HepG2 (cell line): ENCODE results near the gene ASCL2. TPM values are rescaled to one million over a fixed set of nuclear protein-coding genes. Genes with fewer than 3 reads are reported as not detected.
A peak's percentile ranks its signal among the peaks of the same experiment; 100 is the strongest.

Experiments
- ATAC-seq: fragments of 200-7000 bp; cut with Tn5 transposase; 3 replicates; pipeline ENCODE4 v1.9.1; 2020; ENCODE audit warnings: mild to moderate bottlenecking, moderate library complexity
- BruUV-seq: library from RNA; stranded (reverse); fragments of 400-500 nt; replicated peaks from 2 replicates; lab custom pipeline; 2021; lab: Mats Ljungman, UMichigan
- CTCF ChIA-PET: fragments of 300-600 bp; formaldehyde crosslinking; extraction: SDS; loops from one replicate; lab custom pipeline; 2021; ENCODE audit warnings: low total read pairs, inconsistent platforms, low intra/inter-chr PET ratio; lab: Yijun Ruan, JAX
- POLR2A ChIA-PET: fragments of 350-600 bp; sonication (Branson Sonifier 250); formaldehyde crosslinking; loops from one replicate; lab custom pipeline; 2020; ENCODE audit warnings: antibody characterized with exemption, inconsistent platforms; lab: Yijun Ruan, JAX
- DNase-seq: peaks from one replicate; pipeline ENCODE4 v3.0.0-alpha.2; 2015; ENCODE audit warnings: low spot score
- FAIRE-seq: peaks from 3 replicates; lab custom pipeline; 2011; peaks lifted over from hg19 to GRCh38; lab: Jason Lieb, UNC
- H2AFZ ChIP-seq: one replicate; pipeline ENCODE4 v1.6.1; 2011; ENCODE audit warnings: low read length, inconsistent platforms
- H3K27ac ChIP-seq: fragments of 300-600 bp; 3 replicates; pipeline ENCODE4 v1.8.0; 2011; ENCODE audit warnings: mixed run types, mild to moderate bottlenecking, mixed read lengths, low read length, inconsistent platforms; ENCODE audit not compliant: insufficient read depth; ENCODE audit errors: extremely low read length
- H3K27me3 ChIP-seq, 2 experiments: fragments of 200-600 bp in 1 of 2; 2 replicates in 1 of 2; 3 replicates in 1 of 2; pipeline versions ENCODE4 v1.6.0 to v1.8.0; 2011; ENCODE audit warnings: low read length in 2 of 2, mild to moderate bottlenecking in 2 of 2, moderate library complexity in 2 of 2, inconsistent platforms in 1 of 2; ENCODE audit not compliant: insufficient read depth in 2 of 2, control insufficient read depth in 1 of 2
- H3K36me3 ChIP-seq, 2 experiments: fragments of 200-600 bp in 1 of 2; replicated peaks in 1 of 2; 2 replicates in 1 of 2; 3 replicates in 1 of 2; pipeline versions ENCODE4 v1.5.1 to v1.8.0; 2011; ENCODE audit warnings: low read length in 2 of 2, inconsistent platforms in 1 of 2; ENCODE audit not compliant: insufficient read depth in 2 of 2, control insufficient read depth in 1 of 2
- H3K4me1 ChIP-seq: 2 replicates; pipeline ENCODE4 v1.5.1; 2012; ENCODE audit warnings: low read length, inconsistent platforms; ENCODE audit not compliant: insufficient read depth
- H3K4me2 ChIP-seq: 2 replicates; pipeline ENCODE4 v1.6.0; 2011; ENCODE audit warnings: low read depth, low read length, inconsistent platforms
- H3K4me3 ChIP-seq, 3 experiments: fragments of 200-600 bp in 1 of 3; sonication (generic), shearing (Covaris generic) in 1 of 3; replicated peaks in 1 of 3; 2 replicates each; pipeline ENCODE4 v1.5.1; 2011 to 2016; ENCODE audit warnings: low read length in 3 of 3, inconsistent platforms in 2 of 3, low read depth in 2 of 3, mild to moderate bottlenecking in 2 of 3, control low read depth in 1 of 3, mixed read lengths in 1 of 3; ENCODE audit not compliant: insufficient read depth in 1 of 3
- H3K79me2 ChIP-seq: one replicate; pipeline ENCODE4 v1.6.1; 2011; ENCODE audit warnings: low read length, inconsistent platforms; ENCODE audit not compliant: insufficient read depth
- H3K9ac ChIP-seq: 2 replicates; pipeline ENCODE4 v1.6.0; 2011; ENCODE audit warnings: mild to moderate bottlenecking, low read depth, low read length, inconsistent platforms; ENCODE audit not compliant: insufficient read depth
- H3K9me3 ChIP-seq: 2 replicates; pipeline ENCODE4 v1.5.1; 2012; ENCODE audit warnings: mild to moderate bottlenecking, low read length
- H4K20me1 ChIP-seq: 2 replicates; pipeline ENCODE4 v1.6.0; 2011; ENCODE audit warnings: inconsistent platforms, mild to moderate bottlenecking, low read length, moderate library complexity; ENCODE audit not compliant: insufficient read depth
- ARNT ChIP-seq: fragments of 450-650 bp; IDR thresholded peaks from 2 replicates; pipeline ENCODE4 v1.6.1; 2017
- ATAD3A ChIP-seq: sonication (generic); formaldehyde crosslinking; IDR thresholded peaks from 2 replicates; pipeline ENCODE4 v1.4.0; 2020; ENCODE audit warnings: missing genetic modification reagents
- HES4 ChIP-seq: sonication (generic); formaldehyde crosslinking; IDR thresholded peaks from 2 replicates; pipeline ENCODE4 v1.9.0; 2021; ENCODE audit warnings: mild to moderate bottlenecking, missing genetic modification reagents, borderline replicate concordance
- HOXA3 ChIP-seq: sonication (generic); formaldehyde crosslinking; IDR thresholded peaks from 2 replicates; pipeline ENCODE4 v1.5.0; 2020; ENCODE audit warnings: missing genetic modification reagents
- KLF16 ChIP-seq, 2 experiments: sonication (generic) in 1 of 2; formaldehyde crosslinking in 1 of 2; IDR thresholded peaks; 2 replicates each; pipeline versions ENCODE4 v1.6.1 to v1.8.0; 2016 to 2023; ENCODE audit warnings: missing genetic modification reagents in 2 of 2, missing compliant biosample characterization in 1 of 2
- MBD4 ChIP-seq: IDR thresholded peaks from 2 replicates; pipeline ENCODE4 v1.6.1; 2012; ENCODE audit warnings: low read length, inconsistent platforms, borderline replicate concordance
- PTBP1 ChIP-seq: fragments of 200-400 bp; formaldehyde crosslinking; IDR thresholded peaks from 2 replicates; pipeline ENCODE4 v1.6.1; 2018; ENCODE audit warnings: low read length, low read depth; ENCODE audit not compliant: poor library complexity, severe bottlenecking
- RORA ChIP-seq: sonication (generic); formaldehyde crosslinking; IDR thresholded peaks from 2 replicates; pipeline ENCODE4 v1.5.0; 2020; ENCODE audit warnings: mild to moderate bottlenecking, missing genetic modification reagents, moderate library complexity
- ZNF337 ChIP-seq: sonication (generic); formaldehyde crosslinking; IDR thresholded peaks from 2 replicates; pipeline ENCODE4 v1.5.1; 2020; ENCODE audit warnings: missing genetic modification reagents, low read depth, mild to moderate bottlenecking, borderline replicate concordance
- ZNF558 ChIP-seq: sonication (generic); formaldehyde crosslinking; IDR thresholded peaks from 2 replicates; pipeline ENCODE4 v1.9.0; 2022; ENCODE audit warnings: mild to moderate bottlenecking, missing genetic modification reagents, borderline replicate concordance
- ZNF597 ChIP-seq: sonication (generic); formaldehyde crosslinking; IDR thresholded peaks from 2 replicates; pipeline ENCODE4 v1.5.0; 2020; ENCODE audit warnings: missing genetic modification reagents
- ZNF781 ChIP-seq: sonication (generic); formaldehyde crosslinking; IDR thresholded peaks from 2 replicates; pipeline ENCODE4 v1.5.1; 2020; ENCODE audit warnings: borderline replicate concordance, mild to moderate bottlenecking, missing genetic modification reagents; ENCODE audit errors: not compliant biosample characterization
- WGBS: methylation state at CpG from one replicate; pipeline ENCODE4 v1.1.6; 2017; ENCODE audit warnings: low lambda C conversion rate; 5-methylcytosine and 5-hydroxymethylcytosine counted together
- in situ Hi-C: cut with HindIII; loops from 2 replicates; pipeline ENCODE4 v1.10.0; 2017; ENCODE audit warnings: low pct_unique_long_range_greater_than_20kb; ENCODE audit not compliant: extremely low pct_ligation_motif_present
- intact Hi-C: fragments of 100-400 bp; cut with micrococcal nuclease; formaldehyde crosslinking; loops from one replicate; pipeline ENCODE4 v1.10.0; 2022; ENCODE audit not compliant: unreplicated experiment
- polyA plus RNA-seq, 8 experiments: library from polyadenylated mRNA; depleted of rRNA in 3 of 8; stranded (reverse) in 7 of 8; unstranded in 1 of 8; fragments of >200 nt; fragmentation: Illumina TruSeq in 4 of 8; extraction: Trizol in 4 of 8; gene quantifications; 2 replicates each; pipeline versions ENCODE4 v1.2.1 to v1.2.3, GENCODE V29; 2011 to 2016; ENCODE audit warnings: low read depth in 4 of 8, missing spikeins in 1 of 8, mixed read lengths in 1 of 8; ENCODE audit not compliant: insufficient read depth in 1 of 8
- total RNA-seq, 5 experiments: library from RNA; depleted of rRNA; stranded (reverse); fragments of >200 nt; fragmentation: Illumina TruSeq; extraction: Trizol; gene quantifications; 2 replicates each; pipeline ENCODE4 v1.2.3, GENCODE V29; 2016; ENCODE audit warnings: low read depth in 1 of 5

The ASCL2 gene
- total and polyA plus RNA-seq, 2 of the 13 experiments (the other 11 are each of a cell fraction or from before 2014, with no cell fraction given), result 0.07 TPM; not detected in 1

GRCh38 chr11:2269601-2270321 lies 627 bp downstream of the ASCL2 start:
- Histone ChIP-seq H3K9me3 (no peaks in the 10 kb centered on the region), H3K4me3 (peak overlapping the region in 2 of 3 experiments; percentile 61 to 73; a peak in 3 of 6 replicates), H3K4me2 (peak overlapping the region; percentile 86), H3K79me2 (no peaks in the 10 kb centered on the region), H3K27ac (no peak overlapping the region), H3K36me3 (no peaks in the 10 kb centered on the region), H4K20me1 (no peaks in the 10 kb centered on the region), H3K4me1 (peaks cover 10% of the 10 kb centered on the region; the same call in 1 of the 2 replicates), H3K27me3 (peaks cover 4 to 20% of the 10 kb centered on the region in 2 experiments; a peak in 4 of 5 replicates), H3K9ac (no peak overlapping the region), H2AFZ (no peak overlapping the region)
- in situ Hi-C loops, result no loop called here
- WGBS, result 82% methylated on average over 91 of the region's 104 CpGs
- ATAC-seq (no peak), DNase-seq (no peak), FAIRE-seq (no peak)
- ChIA-PET CTCF (no interaction called here), POLR2A (no interaction called here)
- intact Hi-C loops, result loop anchor here (10.0 kb wide), 1 partner anchor 55 kb away; no protein-coding TSS in a partner anchor
- 0 out of 2 replicates have a peak, but pooled peaks have one; percentile 2 for TF ChIP-seq HOXA3
- no peak for TF ChIP-seq ATAD3A (CRISPR knock-in tag)
- TF ChIP-seq HES4 (CRISPR knock-in tag), result 0 out of 2 replicates have a peak, but pooled peaks have one; percentile 5
- no peak for TF ChIP-seq RORA (CRISPR knock-in tag)
- BruUV-seq, result no TSS peak

- intact Hi-C loops, result loop anchor here (10.0 kb wide), 1 partner anchor 54 kb away; no protein-coding TSS in a partner anchor
- no peak overlapping the region for H3K27ac ChIP-seq
- ChIA-PET CTCF (no interaction called here), POLR2A (interaction anchor here (1.2 to 1.6 kb wide), 2 partner anchors 55 to 58 kb away, joined by 4 to 6 read pairs; no protein-coding TSS in a partner anchor)
- H3K4me3 ChIP-seq, result peak overlapping the region; percentile 61 to 73 (median 63)
- H3K9me3 ChIP-seq, result no peaks in the 10 kb centered on the region
- no TSS peak for BruUV-seq
- no peak for FAIRE-seq
- peak overlapping the region; percentile 39; the same call in 1 of the 2 replicates for H3K9ac ChIP-seq
- no peaks in the 10 kb centered on the region for H3K36me3 ChIP-seq
- ATAC-seq, result peak; percentile 69
- H3K4me1 ChIP-seq, result peaks cover 10% of the 10 kb centered on the region; the same call in 1 of the 2 replicates
- in situ Hi-C loops, result no loop called here
- H3K27me3 ChIP-seq, result peaks cover 2 to 26% of the 10 kb centered on the region in 2 experiments; a peak in 4 of 5 replicates
- H3K4me2 ChIP-seq, result peak overlapping the region; percentile 86
- no peak overlapping the region for H2AFZ ChIP-seq
- peak; percentile 64 for DNase-seq
- WGBS, result 2% methylated on average over 13 of the region's 89 CpGs
- H3K79me2 ChIP-seq, result no peaks in the 10 kb centered on the region
- no peaks in the 10 kb centered on the region for H4K20me1 ChIP-seq
- no peak for TF ChIP-seq PTBP1
- no peak for TF ChIP-seq MBD4
- TF ChIP-seq KLF16 (CRISPR knock-in tag; IDR thresholded peaks at IDR 0.05), result peak in 1 of 2 experiments; percentile 84; a peak in 1 of 4 replicates
- no peak for TF ChIP-seq ZNF781 (CRISPR knock-in tag)
- no peak for TF ChIP-seq ZNF337
- TF ChIP-seq ARNT, result no peak
- no peak for TF ChIP-seq ZNF558 (CRISPR knock-in tag)
- no peak for TF ChIP-seq ZNF597 (CRISPR knock-in tag)
Observed at GRCh38 chr11:2268729-2269600, 1.4 kb downstream of the ASCL2 start.
